HG03280 (cell line): ENCODE results near the gene LARP6.

ENCODE experiments used
- ATAC-seq: cut with Tn5 transposase; IDR thresholded peaks from one replicate; pipeline ENCODE4 v1.9.1; 2021; ENCODE audit warnings: mild to moderate bottlenecking, moderate library complexity; ENCODE audit not compliant: unreplicated experiment

LARP6 gene

DNA sequence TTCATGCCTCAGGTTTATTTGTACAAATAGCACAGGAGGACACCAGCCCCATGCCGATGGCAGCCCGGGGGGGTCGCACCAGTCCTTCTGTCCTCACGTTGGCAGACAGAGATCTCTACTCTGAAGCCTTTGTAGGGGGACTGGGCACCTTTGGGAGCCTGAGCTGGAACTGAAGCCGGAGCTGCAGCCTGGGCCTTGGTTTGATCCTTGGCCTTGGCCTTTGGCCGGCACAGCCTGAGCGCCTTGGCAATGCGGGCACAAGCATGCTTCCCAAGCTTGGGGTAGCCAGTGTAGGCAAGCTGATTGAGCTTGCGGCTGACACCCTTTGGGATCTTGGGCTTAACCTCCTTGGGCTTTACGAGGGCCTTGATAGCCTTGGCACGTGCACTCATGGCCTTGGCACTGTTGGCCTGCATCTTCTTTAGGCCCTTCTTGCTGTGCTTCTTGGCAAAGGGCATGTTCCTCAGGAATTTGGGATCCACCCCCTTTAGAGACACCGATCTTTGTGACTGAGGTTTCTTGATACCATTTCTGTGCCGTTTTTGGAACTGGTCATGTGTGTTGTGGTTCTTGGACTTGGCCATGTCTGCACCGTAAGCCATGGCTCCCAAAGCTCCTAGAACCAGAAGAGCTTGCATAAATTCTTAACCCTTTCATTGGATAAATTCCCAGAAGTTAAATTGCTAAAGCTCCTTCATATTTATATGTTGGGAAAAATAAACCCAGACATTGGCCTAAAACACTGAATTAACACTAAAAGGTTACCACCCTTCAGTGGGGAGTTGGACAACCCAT is 57.2 kb downstream of the LARP6 start:
- ATAC-seq = no peak

DNA sequence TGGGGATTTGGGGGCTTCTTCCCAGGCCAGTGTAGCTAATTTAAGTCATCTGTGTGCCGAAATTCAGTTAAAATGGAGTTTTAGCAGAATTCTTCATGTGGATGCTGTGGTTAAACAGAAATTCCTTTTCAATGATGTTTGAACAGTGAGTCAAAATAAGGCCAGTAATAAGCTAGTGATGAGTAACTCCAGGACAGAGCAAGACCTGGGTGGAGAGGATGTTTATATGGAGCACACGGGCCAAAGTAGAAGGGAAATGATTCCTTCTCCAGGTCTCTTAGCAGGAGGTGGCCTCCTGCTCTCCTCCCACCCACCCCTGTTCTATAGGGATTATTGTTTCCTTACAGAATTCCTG is 58.7 kb downstream of the LARP6 start:
- no peak for ATAC-seq

DNA sequence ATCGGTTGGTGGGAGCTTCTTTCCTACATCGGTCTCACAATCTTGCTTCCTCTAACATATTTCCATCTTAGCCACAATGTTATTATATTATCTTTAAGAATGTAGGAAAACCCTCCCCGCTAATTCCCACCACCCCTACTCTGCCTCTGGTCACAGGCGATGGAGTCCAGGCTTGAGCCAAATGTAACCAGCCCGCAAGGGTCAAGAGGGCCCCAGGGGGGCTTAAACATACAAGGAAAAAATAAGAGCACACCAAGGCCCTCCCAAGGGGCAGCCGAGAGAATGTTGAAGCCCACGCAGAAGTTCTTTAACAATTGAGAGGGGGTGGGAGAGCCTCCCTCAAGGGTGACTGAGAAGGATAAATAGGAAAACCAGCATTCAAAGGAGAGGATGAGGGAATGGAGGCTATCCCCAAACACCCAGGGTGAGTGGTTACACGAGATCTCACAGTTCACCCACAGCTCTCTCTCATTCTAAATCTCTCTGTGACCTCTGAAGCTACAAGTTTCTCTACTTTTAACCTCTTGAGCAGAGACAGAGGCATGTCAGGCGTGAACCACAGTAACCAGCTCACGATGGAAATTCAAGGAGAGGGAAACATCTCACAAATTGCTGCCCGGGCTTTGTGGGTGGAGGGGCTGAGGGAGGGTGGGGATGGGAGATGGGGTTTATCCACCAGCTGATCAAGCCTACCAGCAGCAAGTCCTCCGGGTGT is 59.2 kb downstream of the LARP6 start:
- ATAC-seq = no peak

DNA sequence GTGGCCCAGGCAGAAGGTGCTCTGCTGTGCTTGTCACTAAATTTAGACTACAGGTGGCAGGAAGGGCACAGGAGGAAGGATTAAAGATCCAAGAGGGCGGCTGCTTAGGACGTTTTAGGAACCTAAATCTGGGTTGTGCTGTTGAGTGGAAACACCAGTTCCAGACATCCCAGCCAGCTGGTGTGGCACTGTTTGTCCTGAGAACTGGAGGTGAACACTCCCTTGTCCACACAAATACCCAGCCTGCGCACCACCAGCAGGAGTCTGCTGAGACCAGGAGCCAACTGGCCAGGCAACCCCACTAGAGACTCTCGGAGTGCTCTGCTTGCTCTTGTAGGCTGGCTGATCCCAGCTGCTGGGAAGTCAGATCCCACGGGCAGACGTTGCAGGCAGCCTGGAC is 60.3 kb downstream of the LARP6 start:
- no peak for ATAC-seq

DNA sequence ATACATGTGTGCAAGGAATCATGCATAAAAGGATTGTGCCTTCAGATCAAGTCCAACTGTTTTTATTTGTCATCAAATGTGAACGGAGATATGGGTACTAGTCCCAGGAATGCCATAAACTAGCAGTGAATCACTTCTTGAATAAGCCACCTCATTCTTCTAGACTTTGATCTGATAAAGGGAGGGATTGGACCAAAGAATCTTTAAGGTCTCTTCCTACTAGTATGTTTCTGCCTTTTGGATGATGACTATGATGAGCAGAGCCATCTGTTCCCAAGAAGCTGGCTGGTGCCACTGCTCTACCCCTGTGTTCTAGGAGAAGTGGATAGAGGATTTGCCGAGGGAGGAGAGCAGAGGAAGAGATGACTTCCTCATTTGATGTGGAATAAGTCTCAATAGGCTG is 61.8 kb downstream of the LARP6 start:
- ATAC-seq = no peak

DNA sequence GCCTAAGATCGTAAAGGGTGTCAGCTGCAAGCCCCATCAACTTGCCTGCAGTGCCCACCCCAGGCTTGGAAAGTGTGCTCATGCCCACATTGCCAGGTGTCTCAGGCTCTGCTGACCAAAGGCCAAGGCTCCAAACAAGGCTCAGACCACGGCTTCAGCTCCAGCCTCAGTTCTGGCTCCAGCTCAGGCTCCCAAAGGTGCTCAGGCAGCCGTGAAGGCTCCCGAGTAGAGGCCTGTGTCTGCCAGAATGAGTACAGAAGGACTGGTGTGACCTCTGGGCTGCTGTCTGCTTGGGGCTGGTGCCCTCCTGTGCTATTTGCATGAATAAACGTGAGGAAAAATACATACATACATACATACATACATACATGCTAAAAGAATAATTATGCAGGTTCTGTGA is 62.7 kb downstream of the LARP6 start:
- ATAC-seq = no peak

DNA sequence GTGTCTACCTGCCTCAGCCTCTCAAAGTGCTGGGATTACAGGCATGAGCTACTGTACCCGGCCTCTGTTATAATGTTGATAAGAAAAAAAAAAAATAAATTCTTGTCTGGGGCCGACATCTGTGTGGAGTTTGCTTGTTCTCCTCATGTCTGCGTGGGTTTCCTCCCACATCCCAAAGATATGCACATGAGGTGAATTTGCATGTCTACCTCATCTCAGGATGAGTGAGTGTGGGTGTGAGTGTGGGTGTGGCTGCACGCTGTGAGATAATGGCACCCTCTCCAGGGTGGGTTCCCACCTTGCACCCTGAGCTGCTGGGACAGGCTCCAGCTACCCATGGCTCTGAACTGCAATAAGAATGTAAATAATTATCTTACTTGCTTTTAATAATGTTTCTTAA is 64.7 kb downstream of the LARP6 start:
- no peak for ATAC-seq

DNA sequence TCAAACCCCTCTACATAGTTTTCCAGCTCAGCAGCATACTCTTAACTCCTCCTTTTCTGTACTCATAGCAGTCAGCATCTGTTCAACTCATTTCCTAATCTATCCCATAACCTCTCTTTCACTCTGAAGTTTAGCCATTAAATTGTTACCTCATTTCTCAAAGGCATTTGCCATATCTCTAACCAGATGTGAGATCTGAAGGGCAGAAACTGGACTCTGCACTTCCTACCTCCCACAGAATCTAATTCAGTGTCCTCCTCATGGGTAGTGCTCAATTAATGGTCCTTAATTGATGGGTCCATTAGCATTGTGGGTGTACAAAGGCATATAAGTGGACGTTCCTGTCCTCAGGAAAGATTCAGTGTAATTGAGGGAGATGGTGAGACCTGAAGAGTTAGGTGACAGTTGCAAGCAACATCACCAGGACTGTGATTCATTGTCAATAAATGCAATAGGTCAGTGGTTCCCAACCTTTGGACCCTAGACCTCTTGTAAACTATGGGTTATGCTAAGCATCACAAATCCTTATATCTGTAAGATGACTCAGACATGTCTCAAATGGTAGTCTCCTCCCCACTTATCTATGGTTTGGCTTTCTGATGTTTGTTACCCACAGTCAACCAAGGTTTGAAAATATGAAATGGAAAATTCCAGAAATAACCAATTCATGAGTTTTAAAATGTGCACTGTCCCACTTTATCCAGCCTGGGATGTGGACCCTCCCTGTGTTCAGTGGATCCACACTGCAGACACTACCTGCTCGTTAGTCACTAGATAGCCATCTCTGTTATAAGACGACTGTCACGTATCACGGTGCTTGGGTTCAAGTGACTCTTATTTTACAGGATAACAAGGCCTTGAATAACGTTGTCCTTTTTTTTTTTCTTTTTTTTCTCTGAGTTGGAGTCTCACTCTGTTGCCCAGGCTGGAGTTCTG is 65.6 kb downstream of the LARP6 start:
- no peak for ATAC-seq

DNA sequence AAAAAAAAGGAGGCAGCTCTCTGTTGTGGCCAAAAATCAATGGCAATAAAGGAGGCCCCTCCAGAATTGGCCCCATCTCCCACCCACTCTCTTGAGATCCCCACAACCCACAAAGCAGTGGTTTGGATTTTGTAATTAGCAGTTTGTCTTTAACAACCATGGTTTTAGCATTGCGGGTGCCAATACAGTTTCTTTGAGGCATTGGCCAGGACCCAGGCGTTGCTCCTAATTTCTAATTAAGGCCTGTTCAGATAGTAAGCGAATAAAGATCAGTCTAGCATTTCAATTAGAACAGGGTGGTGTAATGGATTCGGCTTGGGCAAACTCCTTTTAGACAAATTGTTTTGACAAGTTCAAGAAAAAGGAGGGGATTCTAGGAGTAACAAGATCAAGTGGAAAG is 67.0 kb downstream of the LARP6 start:
- ATAC-seq = no peak

DNA sequence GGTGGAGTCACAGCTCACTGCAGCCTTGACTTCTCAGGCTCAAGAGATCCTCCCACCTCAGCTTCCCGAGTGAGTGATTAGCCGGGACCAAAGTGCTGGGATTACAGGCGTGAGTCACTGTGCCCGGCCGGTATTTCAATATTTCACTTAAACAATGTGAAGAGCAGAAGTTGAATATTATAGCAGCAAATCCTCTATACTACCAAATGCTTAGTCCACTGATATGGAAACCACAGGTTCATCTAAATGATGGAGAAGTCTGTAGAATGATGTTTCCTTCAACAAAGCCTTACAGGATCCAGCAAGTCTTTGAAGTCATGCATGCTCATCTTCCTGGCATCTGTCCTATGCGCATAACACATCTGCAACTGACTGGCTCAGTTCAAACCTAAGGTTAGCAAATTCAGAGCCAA is 70.3 kb downstream of the LARP6 start:
- ATAC-seq = no peak

DNA sequence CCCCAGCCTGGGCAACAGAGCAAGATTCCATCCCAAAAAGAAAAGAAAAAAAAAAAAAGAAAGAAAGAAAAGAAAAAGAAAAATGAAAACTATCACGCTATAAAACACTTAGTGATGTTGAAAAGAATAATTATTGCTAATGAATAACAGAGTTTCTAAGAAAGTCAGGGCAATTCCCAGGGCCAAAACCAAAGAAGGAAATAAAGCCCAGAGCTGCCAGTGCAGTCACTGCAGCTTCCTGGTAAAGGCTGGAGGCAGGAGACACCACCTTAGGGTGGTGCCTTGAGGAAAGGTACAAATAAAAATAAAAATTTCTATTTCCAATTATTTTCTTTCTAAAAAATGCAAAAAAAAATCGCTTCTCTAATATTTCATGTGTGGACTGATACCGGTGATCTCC is 70.9 kb downstream of the LARP6 start:
- ATAC-seq = no peak

DNA sequence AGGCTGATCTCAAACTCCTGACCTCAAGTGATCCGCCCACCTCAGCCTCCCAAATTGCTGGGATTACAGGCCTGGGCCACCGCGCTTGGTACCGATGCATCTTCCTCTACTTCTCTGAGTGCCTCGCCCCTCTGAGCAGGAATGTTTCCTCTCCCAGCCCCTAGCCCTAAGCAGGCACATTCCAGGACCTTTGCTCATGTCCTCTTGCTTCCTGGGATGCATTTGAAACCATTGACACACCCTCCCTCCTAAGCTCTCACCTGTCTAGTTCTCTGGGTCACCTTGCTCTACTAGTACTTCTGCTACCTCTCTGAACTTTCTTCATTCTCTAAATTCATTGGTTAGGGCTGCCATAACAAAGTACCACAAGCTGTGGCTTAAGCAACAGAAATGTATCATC is 72.7 kb downstream of the LARP6 start:
- ATAC-seq = no peak
